Mammary epithelial cell (primary cell): ENCODE measurements around the gene PCCA.

ENCODE experiments used
- EZH2 ChIP-seq: IDR thresholded peaks from 2 replicates; pipeline ENCODE4 v1.6.1; 2012; ENCODE audit warnings: low read length, inconsistent platforms, borderline replicate concordance
- TF ChIP-seq, protein P1 (sequence below), 2 donors: IDR thresholded peaks in 1 of 2; conservative IDR thresholded peaks in 1 of 2; 2 replicates each; pipeline ENCODE4 v1.5.1; 2011 to 2012; ENCODE audit warnings: inconsistent platforms in 2 of 2, low read length in 2 of 2, mild to moderate bottlenecking in 2 of 2, control low read depth in 1 of 2, low read depth in 1 of 2; ENCODE audit not compliant: insufficient read depth in 1 of 2; ENCODE audit errors: extremely low read depth in 1 of 2

DNA sequence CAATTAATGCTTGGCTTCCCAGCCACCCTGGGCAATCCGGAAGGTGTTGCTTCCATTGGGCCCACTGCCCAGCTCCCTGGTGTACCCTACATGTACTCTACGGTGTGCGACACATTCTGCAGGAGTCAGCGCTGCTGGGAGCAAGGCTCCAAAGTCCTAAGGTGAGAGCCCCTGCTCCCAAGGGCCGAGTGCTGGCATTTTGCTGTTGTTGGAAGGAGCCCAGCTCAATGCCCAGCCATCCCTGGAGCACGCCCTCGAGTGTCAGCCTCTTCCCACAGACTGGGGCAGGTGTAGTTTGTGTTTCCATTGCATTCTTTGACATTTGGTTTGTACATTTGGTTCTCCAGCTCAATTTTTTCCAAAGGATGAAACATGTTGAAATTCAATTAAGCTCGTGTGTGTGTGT lies 435.1 kb downstream of the PCCA start:
- TF ChIP-seq EZH2: no peak
- TF ChIP-seq, protein P1, sequence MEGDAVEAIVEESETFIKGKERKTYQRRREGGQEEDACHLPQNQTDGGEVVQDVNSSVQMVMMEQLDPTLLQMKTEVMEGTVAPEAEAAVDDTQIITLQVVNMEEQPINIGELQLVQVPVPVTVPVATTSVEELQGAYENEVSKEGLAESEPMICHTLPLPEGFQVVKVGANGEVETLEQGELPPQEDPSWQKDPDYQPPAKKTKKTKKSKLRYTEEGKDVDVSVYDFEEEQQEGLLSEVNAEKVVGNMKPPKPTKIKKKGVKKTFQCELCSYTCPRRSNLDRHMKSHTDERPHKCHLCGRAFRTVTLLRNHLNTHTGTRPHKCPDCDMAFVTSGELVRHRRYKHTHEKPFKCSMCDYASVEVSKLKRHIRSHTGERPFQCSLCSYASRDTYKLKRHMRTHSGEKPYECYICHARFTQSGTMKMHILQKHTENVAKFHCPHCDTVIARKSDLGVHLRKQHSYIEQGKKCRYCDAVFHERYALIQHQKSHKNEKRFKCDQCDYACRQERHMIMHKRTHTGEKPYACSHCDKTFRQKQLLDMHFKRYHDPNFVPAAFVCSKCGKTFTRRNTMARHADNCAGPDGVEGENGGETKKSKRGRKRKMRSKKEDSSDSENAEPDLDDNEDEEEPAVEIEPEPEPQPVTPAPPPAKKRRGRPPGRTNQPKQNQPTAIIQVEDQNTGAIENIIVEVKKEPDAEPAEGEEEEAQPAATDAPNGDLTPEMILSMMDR (conservative IDR thresholded peaks at IDR 0.05 in 1 of 2, IDR thresholded peaks at IDR 0.05 in 1 of 2; ENCODE audit: extremely low read depth in 1 of 2, insufficient read depth in 1 of 2, low read depth in 1 of 2, low read length in 2 of 2): no peak
